Activated gamma-delta T cell (primary cell): ENCODE results near the gene FUBP3.
"Not testable (repeated sequence)": the region's sequence is repeated elsewhere in the genome, so short reads cannot be mapped to it uniquely, and the experiment has no call there.

Experiments used
- DNase-seq: peaks from one replicate; lab custom pipeline; 2025; lab: John Stamatoyannopoulos, UW

FUBP3 gene

GRCh38 chr9:130682421-130683121 is 103.2 kb downstream of the FUBP3 start:
- DNase-seq: no peak

DNA sequence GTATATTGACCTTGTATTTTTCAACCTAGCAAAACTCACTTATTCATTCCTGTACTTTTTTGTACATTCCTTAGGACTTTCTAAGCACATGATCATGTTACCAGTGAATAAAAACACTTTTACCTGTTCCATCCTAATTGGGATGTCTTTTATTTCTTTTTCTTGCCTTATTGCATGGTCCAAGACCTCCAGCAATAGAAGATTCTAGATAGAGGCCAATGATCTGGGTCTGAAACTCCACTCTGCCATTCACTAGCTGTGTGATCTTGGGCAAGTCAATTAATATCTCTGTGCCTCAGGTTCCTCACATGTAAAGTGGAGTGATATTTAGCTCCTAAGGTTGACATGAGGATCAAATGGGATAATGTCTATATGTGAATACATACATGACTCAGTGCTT is 105.7 kb downstream of the FUBP3 start:
- no peak for DNase-seq

GRCh38 chr9:130685945-130686344 is 106.6 kb downstream of the FUBP3 start:
- DNase-seq: not testable (repeated sequence)

DNA sequence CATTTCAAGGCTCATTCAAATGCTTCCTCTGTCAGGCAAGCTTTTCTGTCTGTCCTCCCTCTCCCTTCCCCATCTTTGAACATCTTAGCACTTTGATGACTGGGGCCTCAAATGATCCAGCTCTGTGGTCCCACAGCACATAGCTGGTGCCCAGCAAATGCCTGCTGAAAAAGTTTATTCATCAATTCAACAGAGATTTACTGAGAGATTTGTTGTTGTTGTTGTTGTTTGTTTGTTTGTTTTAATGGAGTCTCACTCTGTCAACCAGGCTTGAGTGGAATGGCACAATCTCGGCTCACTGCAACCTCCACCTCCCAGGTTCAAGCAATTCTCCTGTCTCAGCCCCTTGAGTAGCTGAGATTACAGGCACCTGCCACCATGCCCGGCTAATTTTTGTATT is 108.2 kb downstream of the FUBP3 start:
- DNase-seq: no peak
